HEK293 (cell line): Measurements from ENCODE around the gene KMT2A.

ENCODE experiments used
- CTCF ChIA-PET: fragments of 350-600 bp; formaldehyde crosslinking; extraction: SDS; loops from one replicate; lab custom pipeline; 2021; ENCODE audit warnings: antibody characterized with exemption; lab: Yijun Ruan, JAX
- POLR2A ChIA-PET: fragments of 300-600 bp; formaldehyde crosslinking; extraction: SDS; loops from one replicate; lab custom pipeline; 2020; ENCODE audit warnings: antibody characterized with exemption, inconsistent platforms; lab: Yijun Ruan, JAX
- H3K27ac ChIP-seq: fragments of 200-500 bp; sonication (Bioruptor generic); 2 replicates; pipeline ENCODE4 v1.5.1; 2014; ENCODE audit warnings: low read depth, low read length, control low read depth, inconsistent platforms; ENCODE audit errors: extremely low read depth
- H3K36me3 ChIP-seq, 2 experiments: fragments of 200-500 bp in 1 of 2; sonication (Bioruptor generic) in 1 of 2; 1 replicate in 1 of 2; 2 replicates in 1 of 2; pipeline ENCODE4 v1.5.1; 2014 to 2017; ENCODE audit warnings: inconsistent platforms in 2 of 2, low read length in 2 of 2; ENCODE audit not compliant: control insufficient read depth in 2 of 2, insufficient read depth in 1 of 2
- H3K4me1 ChIP-seq: fragments of 200-500 bp; sonication (Bioruptor generic); 2 replicates; pipeline ENCODE4 v1.5.1; 2014; ENCODE audit warnings: mild to moderate bottlenecking, low read length, inconsistent platforms; ENCODE audit not compliant: control insufficient read depth, insufficient read depth
- H3K4me3 ChIP-seq: 2 replicates; pipeline ENCODE4 v1.5.1; 2011; ENCODE audit warnings: low read depth, mild to moderate bottlenecking, control low read depth, low read length, moderate library complexity
- H3K9me3 ChIP-seq: fragments of 200-500 bp; sonication (Bioruptor generic); 2 replicates; pipeline ENCODE4 v1.5.1; 2014; ENCODE audit warnings: low read depth, low read length, inconsistent platforms; ENCODE audit not compliant: control insufficient read depth, insufficient read depth
- OSR2 ChIP-seq: fragments of 450-650 bp; formaldehyde crosslinking; IDR thresholded peaks from 2 replicates; pipeline ENCODE4 v1.5.1; 2016; ENCODE audit warnings: missing biosample characterization, missing genetic modification characterization
- SCRT2 ChIP-seq: fragments of 450-650 bp; formaldehyde crosslinking; IDR thresholded peaks from 2 replicates; pipeline ENCODE4 v1.5.1; 2016; ENCODE audit warnings: missing biosample characterization, missing genetic modification characterization
- ZBTB8A ChIP-seq: fragments of 450-650 bp; formaldehyde crosslinking; IDR thresholded peaks from 2 replicates; pipeline ENCODE4 v1.5.1; 2016; ENCODE audit warnings: missing biosample characterization, missing genetic modification characterization
- ZNF175 ChIP-seq: fragments of 450-650 bp; formaldehyde crosslinking; IDR thresholded peaks from 2 replicates; pipeline ENCODE4 v1.5.1; 2016; ENCODE audit warnings: missing biosample characterization, missing genetic modification characterization
- ZNF335 ChIP-seq: fragments of 450-650 bp; formaldehyde crosslinking; conservative IDR thresholded peaks from 2 replicates; pipeline ENCODE4 v1.5.1; 2016; ENCODE audit warnings: missing biosample characterization, missing genetic modification characterization
- ZNF394 ChIP-seq: fragments of 450-650 bp; formaldehyde crosslinking; IDR thresholded peaks from 2 replicates; pipeline ENCODE4 v1.5.1; 2016; ENCODE audit warnings: missing biosample characterization, missing genetic modification characterization, mild to moderate bottlenecking, moderate library complexity, borderline replicate concordance
- ZNF530 ChIP-seq: fragments of 450-650 bp; formaldehyde crosslinking; IDR thresholded peaks from 2 replicates; pipeline ENCODE4 v1.5.1; 2016; ENCODE audit warnings: low read depth, missing biosample characterization, missing genetic modification characterization
- ZNF548 ChIP-seq: fragments of 450-650 bp; formaldehyde crosslinking; IDR thresholded peaks from 2 replicates; pipeline ENCODE4 v1.5.1; 2016; ENCODE audit warnings: missing biosample characterization, missing genetic modification characterization
- ZNF701 ChIP-seq: fragments of 450-650 bp; formaldehyde crosslinking; IDR thresholded peaks from 2 replicates; pipeline ENCODE4 v1.5.1; 2016; ENCODE audit warnings: missing biosample characterization, missing genetic modification characterization
- ZNF747 ChIP-seq: fragments of 450-650 bp; formaldehyde crosslinking; IDR thresholded peaks from 2 replicates; pipeline ENCODE4 v1.5.1; 2016; ENCODE audit warnings: missing biosample characterization, missing genetic modification characterization
- ZNF792 ChIP-seq: fragments of 450-650 bp; formaldehyde crosslinking; IDR thresholded peaks from 2 replicates; pipeline ENCODE4 v1.5.1; 2016; ENCODE audit warnings: missing biosample characterization, missing genetic modification characterization
- TF ChIP-seq, protein P1 (sequence below): fragments of 450-650 bp; formaldehyde crosslinking; IDR thresholded peaks from 2 replicates; pipeline ENCODE4 v1.5.1; 2017; ENCODE audit warnings: missing biosample characterization, missing genetic modification characterization
- TF ChIP-seq, protein P2 (sequence below): fragments of 450-650 bp; formaldehyde crosslinking; IDR thresholded peaks from 2 replicates; pipeline ENCODE4 v1.5.1; 2016; ENCODE audit warnings: missing biosample characterization, missing genetic modification characterization
- TF ChIP-seq, protein P3 (sequence below): fragments of 450-650 bp; formaldehyde crosslinking; IDR thresholded peaks from 2 replicates; pipeline ENCODE4 v1.5.1; 2017; ENCODE audit warnings: missing biosample characterization, missing genetic modification characterization
- TF ChIP-seq, protein P4 (sequence below): IDR thresholded peaks from 2 replicates; pipeline ENCODE4 v1.6.1; 2011; ENCODE audit warnings: mild to moderate bottlenecking, low read depth, low read length, borderline replicate concordance

The KMT2A gene

DNA sequence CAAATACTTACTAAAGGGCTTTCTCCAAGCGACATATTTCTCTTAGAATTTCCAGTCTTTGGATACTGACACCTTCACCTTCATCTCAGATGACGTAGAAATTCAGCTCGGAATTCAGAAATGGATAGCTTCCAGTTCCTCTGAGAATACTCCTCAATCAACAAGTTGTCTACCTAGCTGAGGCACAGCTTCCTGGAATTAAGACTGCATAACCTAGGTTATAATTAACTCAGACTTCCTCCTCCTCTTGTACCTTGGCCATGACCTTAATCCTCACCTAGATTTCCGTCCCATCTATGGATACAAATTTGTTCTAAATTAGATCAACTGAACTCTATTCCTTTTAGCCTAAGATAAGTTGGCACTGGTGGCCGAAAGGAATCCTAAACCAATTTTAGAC is 17.5 kb upstream of the KMT2A start:
- no peaks in the 10 kb centered on the region for H3K36me3 ChIP-seq
- TF ChIP-seq ZNF747 (tag by site-specific recombination) = no peak
- no peak for TF ChIP-seq ZNF335 (tag by site-specific recombination)
- 0 out of 2 replicates have a peak, but pooled peaks have one; percentile 18 for TF ChIP-seq SCRT2 (tag by site-specific recombination)
- no peak for TF ChIP-seq ZNF530 (tag by site-specific recombination)
- TF ChIP-seq OSR2 = no peak
- TF ChIP-seq, protein P1, sequence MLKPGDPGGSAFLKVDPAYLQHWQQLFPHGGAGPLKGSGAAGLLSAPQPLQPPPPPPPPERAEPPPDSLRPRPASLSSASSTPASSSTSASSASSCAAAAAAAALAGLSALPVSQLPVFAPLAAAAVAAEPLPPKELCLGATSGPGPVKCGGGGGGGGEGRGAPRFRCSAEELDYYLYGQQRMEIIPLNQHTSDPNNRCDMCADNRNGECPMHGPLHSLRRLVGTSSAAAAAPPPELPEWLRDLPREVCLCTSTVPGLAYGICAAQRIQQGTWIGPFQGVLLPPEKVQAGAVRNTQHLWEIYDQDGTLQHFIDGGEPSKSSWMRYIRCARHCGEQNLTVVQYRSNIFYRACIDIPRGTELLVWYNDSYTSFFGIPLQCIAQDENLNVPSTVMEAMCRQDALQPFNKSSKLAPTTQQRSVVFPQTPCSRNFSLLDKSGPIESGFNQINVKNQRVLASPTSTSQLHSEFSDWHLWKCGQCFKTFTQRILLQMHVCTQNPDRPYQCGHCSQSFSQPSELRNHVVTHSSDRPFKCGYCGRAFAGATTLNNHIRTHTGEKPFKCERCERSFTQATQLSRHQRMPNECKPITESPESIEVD (tag by site-specific recombination) = no peak
- no peak for TF ChIP-seq ZNF394
- no peak for TF ChIP-seq ZNF175
- no peaks in the 10 kb centered on the region for H3K9me3 ChIP-seq
- ChIA-PET POLR2A (interaction anchor here (1.2 kb wide), 1 partner anchor 17 kb away, joined by 3 read pairs; the partner anchor contains the start of gene KMT2A), CTCF (no interaction called here)
- no peak overlapping the region for H3K27ac ChIP-seq
- H3K4me3 ChIP-seq = no peak overlapping the region
- no peaks in the 10 kb centered on the region for H3K4me1 ChIP-seq

DNA sequence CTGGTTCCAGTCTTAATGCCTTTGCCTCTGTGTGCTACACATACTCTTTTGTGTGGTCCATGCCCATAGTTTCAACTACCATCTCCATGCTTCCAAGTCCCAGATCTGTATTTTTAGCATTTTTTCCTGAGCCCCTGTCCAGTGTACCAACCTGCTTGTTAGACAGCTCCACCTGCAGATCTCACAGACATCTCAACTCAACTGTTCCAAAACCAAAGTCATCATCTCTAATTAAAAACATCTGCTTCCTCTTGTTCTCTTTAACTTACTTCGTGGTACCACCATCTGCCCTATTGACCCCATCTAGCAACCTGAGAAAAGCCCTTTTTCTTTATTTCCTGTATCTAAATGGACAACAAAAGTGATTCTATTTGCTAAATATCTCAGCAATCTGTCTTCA is 8.6 kb upstream of the KMT2A start:
- H3K27ac ChIP-seq = no peak overlapping the region
- CTCF ChIA-PET = interaction anchor here (0.6 kb wide), 1 partner anchor 76 kb away, joined by 3 read pairs; no protein-coding TSS in a partner anchor
- no peaks in the 10 kb centered on the region for H3K4me1 ChIP-seq
- H3K9me3 ChIP-seq = no peaks in the 10 kb centered on the region
- POLR2A ChIA-PET = no interaction called here
- H3K36me3 ChIP-seq = no peaks in the 10 kb centered on the region
- H3K4me3 ChIP-seq = no peak overlapping the region
- TF ChIP-seq ZNF548 (tag by site-specific recombination) = no peak
- TF ChIP-seq, protein P2, sequence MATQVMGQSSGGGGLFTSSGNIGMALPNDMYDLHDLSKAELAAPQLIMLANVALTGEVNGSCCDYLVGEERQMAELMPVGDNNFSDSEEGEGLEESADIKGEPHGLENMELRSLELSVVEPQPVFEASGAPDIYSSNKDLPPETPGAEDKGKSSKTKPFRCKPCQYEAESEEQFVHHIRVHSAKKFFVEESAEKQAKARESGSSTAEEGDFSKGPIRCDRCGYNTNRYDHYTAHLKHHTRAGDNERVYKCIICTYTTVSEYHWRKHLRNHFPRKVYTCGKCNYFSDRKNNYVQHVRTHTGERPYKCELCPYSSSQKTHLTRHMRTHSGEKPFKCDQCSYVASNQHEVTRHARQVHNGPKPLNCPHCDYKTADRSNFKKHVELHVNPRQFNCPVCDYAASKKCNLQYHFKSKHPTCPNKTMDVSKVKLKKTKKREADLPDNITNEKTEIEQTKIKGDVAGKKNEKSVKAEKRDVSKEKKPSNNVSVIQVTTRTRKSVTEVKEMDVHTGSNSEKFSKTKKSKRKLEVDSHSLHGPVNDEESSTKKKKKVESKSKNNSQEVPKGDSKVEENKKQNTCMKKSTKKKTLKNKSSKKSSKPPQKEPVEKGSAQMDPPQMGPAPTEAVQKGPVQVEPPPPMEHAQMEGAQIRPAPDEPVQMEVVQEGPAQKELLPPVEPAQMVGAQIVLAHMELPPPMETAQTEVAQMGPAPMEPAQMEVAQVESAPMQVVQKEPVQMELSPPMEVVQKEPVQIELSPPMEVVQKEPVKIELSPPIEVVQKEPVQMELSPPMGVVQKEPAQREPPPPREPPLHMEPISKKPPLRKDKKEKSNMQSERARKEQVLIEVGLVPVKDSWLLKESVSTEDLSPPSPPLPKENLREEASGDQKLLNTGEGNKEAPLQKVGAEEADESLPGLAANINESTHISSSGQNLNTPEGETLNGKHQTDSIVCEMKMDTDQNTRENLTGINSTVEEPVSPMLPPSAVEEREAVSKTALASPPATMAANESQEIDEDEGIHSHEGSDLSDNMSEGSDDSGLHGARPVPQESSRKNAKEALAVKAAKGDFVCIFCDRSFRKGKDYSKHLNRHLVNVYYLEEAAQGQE (tag by site-specific recombination) = peak; percentile 52; the same call in 1 of the 2 replicates

DNA sequence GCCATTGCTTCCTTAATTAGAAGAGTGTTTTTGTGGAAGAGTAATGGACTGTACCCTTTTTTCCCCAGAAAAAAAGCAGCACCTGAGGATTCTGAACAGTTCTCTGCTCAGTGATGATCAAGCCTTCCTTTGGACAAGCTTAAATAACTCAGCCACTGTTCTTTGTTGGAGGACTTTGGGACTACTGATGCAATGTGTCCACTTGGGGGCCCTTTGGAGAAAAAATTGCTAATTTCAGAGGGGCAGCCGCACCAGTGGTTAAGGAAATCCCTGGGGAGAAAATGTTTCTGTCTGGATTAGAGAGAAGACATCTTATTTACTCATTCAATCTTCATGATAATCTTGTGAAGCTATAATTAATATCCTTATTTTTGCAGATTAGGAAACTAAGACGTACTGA is 5.3 kb upstream of the KMT2A start:
- Histone ChIP-seq H3K4me3 (no peak overlapping the region), H3K9me3 (no peaks in the 10 kb centered on the region), H3K36me3 (no peaks in the 10 kb centered on the region), H3K27ac (no peak overlapping the region), H3K4me1 (no peaks in the 10 kb centered on the region)
- ChIA-PET CTCF (no interaction called here), POLR2A (no interaction called here)
- TF ChIP-seq, protein P3, sequence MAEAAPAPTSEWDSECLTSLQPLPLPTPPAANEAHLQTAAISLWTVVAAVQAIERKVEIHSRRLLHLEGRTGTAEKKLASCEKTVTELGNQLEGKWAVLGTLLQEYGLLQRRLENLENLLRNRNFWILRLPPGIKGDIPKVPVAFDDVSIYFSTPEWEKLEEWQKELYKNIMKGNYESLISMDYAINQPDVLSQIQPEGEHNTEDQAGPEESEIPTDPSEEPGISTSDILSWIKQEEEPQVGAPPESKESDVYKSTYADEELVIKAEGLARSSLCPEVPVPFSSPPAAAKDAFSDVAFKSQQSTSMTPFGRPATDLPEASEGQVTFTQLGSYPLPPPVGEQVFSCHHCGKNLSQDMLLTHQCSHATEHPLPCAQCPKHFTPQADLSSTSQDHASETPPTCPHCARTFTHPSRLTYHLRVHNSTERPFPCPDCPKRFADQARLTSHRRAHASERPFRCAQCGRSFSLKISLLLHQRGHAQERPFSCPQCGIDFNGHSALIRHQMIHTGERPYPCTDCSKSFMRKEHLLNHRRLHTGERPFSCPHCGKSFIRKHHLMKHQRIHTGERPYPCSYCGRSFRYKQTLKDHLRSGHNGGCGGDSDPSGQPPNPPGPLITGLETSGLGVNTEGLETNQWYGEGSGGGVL = no peak
- TF ChIP-seq ZNF792 (tag by site-specific recombination) (no peak), ZNF701 (no peak), ZBTB8A (no peak)
- TF ChIP-seq, protein P4, sequence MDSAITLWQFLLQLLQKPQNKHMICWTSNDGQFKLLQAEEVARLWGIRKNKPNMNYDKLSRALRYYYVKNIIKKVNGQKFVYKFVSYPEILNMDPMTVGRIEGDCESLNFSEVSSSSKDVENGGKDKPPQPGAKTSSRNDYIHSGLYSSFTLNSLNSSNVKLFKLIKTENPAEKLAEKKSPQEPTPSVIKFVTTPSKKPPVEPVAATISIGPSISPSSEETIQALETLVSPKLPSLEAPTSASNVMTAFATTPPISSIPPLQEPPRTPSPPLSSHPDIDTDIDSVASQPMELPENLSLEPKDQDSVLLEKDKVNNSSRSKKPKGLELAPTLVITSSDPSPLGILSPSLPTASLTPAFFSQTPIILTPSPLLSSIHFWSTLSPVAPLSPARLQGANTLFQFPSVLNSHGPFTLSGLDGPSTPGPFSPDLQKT = no peak
